ENCODE results near the gene STAT1.

DNA sequence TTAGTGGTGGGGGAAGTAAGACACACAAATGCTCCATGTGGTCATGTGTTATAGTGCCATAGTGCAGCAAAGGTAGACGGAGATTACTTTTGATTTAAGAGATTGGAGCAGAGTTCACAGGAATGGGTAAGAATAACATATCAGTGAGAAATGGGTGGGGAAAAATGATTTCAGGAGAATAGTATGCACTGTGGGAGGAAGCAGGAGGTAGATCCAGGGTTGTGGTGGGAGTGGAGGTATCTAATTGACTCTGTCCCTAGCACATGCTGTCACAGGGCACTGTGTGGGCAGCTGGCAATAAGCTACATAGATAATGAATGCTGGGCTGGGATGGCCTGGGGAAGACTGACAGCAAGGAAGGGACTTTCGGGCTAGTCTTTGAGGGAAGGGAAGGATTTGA, 65.3 kb downstream of the STAT1 start:
- TF ChIP-seq, protein P1, sequence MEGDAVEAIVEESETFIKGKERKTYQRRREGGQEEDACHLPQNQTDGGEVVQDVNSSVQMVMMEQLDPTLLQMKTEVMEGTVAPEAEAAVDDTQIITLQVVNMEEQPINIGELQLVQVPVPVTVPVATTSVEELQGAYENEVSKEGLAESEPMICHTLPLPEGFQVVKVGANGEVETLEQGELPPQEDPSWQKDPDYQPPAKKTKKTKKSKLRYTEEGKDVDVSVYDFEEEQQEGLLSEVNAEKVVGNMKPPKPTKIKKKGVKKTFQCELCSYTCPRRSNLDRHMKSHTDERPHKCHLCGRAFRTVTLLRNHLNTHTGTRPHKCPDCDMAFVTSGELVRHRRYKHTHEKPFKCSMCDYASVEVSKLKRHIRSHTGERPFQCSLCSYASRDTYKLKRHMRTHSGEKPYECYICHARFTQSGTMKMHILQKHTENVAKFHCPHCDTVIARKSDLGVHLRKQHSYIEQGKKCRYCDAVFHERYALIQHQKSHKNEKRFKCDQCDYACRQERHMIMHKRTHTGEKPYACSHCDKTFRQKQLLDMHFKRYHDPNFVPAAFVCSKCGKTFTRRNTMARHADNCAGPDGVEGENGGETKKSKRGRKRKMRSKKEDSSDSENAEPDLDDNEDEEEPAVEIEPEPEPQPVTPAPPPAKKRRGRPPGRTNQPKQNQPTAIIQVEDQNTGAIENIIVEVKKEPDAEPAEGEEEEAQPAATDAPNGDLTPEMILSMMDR (optimal IDR thresholded peaks at IDR 0.05 in 1 of 3, IDR thresholded peaks at IDR 0.05 in 1 of 3, conservative IDR thresholded peaks at IDR 0.05 in 1 of 3; ENCODE audit: extremely low read depth in 1 of 3, insufficient read depth in 2 of 3, low read length in 3 of 3): no peak
- TF ChIP-seq EZH2 (IDR thresholded peaks at IDR 0.05; ENCODE audit: low read length): no peak

All from keratinocyte (primary cell).